Thoracic aorta (tissue), 2 donors: ENCODE measurements around the gene ZNF425. TPM values are rescaled to one million over a fixed set of nuclear protein-coding genes. Genes with fewer than 3 reads are reported as not detected.
A peak's percentile ranks its signal among the peaks of the same experiment; 100 is the strongest.
"Not testable (repeated sequence)": the region's sequence is repeated elsewhere in the genome, so short reads cannot be mapped to it uniquely, and the experiment has no call there.

ENCODE experiments used
- ATAC-seq: fragments of 150-250 bp; one replicate; pipeline ENCODE4 v1.8.0; 2017; ENCODE audit warnings: low read depth; ENCODE audit not compliant: insufficient number of reproducible peaks, low FRiP score
- DNase-seq: peaks from one replicate; pipeline ENCODE4 v3.0.0-alpha.2; 2020; ENCODE audit warnings: low spot score
- H3K27ac ChIP-seq, 2 donors: fragments of 200-600 bp; sonication (generic); 1 replicate in 1 of 2; 2 replicates in 1 of 2; pipeline ENCODE4 v1.5.1; 2016; ENCODE audit warnings: mild to moderate bottlenecking in 2 of 2, moderate library complexity in 2 of 2
- H3K27me3 ChIP-seq: fragments of 200-600 bp; sonication (generic); replicated peaks from 2 replicates; pipeline ENCODE4 v1.6.0; 2016; ENCODE audit warnings: mild to moderate bottlenecking; ENCODE audit not compliant: insufficient read depth
- H3K36me3 ChIP-seq: fragments of 200-600 bp; sonication (generic); one replicate; pipeline ENCODE4 v1.5.1; 2016
- H3K4me1 ChIP-seq, 2 donors: fragments of 200-600 bp; sonication (generic); 1 replicate in 1 of 2; 2 replicates in 1 of 2; pipeline versions ENCODE4 v1.5.1 to v1.6.0; 2016; ENCODE audit warnings: low read depth in 2 of 2, mild to moderate bottlenecking in 1 of 2; ENCODE audit not compliant: control insufficient read depth in 1 of 2
- H3K4me3 ChIP-seq: fragments of 200-600 bp; sonication (generic); 2 replicates; pipeline ENCODE4 v1.5.1; 2016; ENCODE audit warnings: mild to moderate bottlenecking
- H3K9me3 ChIP-seq: fragments of 200-600 bp; sonication (generic); 2 replicates; pipeline ENCODE4 v1.5.1; 2016
- CTCF ChIP-seq: fragments of 200-600 bp; sonication (generic); IDR thresholded peaks from one replicate; pipeline ENCODE4 v1.5.1; 2019; ENCODE audit warnings: antibody characterized with exemption
- total RNA-seq, 2 donors: library from RNA; depleted of rRNA; stranded (reverse); fragments of >200 nt; gene quantifications; one replicate each; pipeline versions ENCODE4 v1.1.0 to v1.2.3, GENCODE V29; 2016

The ZNF425 gene
- total RNA-seq, 2 donors from 2014 or later = 3.1 to 3.4 TPM

- TF ChIP-seq CTCF = no peak
- Histone ChIP-seq H3K9me3 (no peaks in the 10 kb centered on the region), H3K4me3 (no peak overlapping the region), H3K27ac (no peak overlapping the region), H3K4me1 (peaks cover 6 to 8% of the 10 kb centered on the region in 2 donors), H3K27me3 (no peaks in the 10 kb centered on the region), H3K36me3 (no peaks in the 10 kb centered on the region)
- DNase-seq (no peak), ATAC-seq (no peak)
Measured at GRCh38 chr7:149093228-149093627, 32.9 kb downstream of the ZNF425 start.

DNA sequence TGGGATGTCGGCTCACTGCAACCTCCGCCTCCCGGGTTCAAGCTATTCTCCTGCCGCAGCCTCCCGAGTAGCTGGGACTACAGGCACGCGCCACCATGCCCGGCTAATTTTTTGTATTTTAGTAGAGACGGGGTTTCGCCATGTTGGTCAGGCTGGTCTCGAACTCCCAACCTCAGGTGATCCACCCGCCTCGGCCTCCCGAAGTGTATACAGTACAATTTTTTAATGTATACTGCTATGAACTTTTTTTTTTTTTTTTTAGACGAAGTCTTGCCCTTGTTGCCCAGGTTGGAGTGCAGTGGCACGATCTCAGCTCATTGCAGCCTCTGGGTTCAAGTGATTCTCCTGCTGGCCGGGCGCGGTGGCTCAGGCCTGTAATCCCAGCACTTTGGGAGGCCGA, 33.9 kb downstream of the ZNF425 start:
- H3K4me1 ChIP-seq, DNase-seq, H3K27me3 ChIP-seq, ATAC-seq, H3K9me3 ChIP-seq, H3K36me3 ChIP-seq, H3K4me3 ChIP-seq: not testable (repeated sequence)
- H3K27ac ChIP-seq = peak overlapping the region; percentile 96 to 99

DNA sequence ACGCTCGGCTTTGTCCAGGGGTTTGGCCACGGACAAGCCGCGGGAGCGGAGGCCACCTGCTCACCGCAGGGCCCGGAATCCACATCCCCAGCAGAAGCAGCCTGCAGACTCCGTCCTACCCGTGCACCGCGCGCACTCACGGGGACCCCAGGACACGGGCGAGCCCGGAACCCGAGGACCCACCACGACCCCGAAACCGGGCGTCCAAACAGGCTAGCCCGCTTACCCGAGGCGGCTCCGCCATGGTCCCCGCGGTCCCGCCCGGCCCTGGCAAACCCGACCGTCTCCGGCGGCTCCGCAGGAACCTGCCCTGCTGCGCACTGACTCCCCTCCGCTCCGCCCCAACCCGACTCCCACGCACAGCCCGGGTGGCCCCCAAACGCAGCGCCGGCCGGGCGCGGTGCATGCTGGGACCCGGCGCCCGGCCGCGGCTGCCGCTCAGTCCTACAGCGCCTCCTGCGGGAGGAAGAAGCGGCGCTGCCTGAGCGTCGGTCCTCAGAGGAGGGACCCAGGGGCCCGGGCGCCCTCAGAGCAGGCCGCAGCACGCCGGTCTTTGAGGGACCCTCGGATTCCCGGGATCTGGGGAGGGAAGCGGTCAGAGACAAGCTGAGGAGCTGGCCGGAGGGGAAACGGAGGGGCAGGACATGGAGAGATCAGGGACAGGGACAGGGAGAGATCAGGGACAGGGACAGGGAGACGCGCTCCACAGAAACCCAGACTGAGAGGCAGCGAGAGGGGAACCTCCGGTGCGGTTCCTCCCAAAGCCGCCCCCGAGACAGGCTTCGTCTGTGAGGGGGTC, 35.5 kb downstream of the ZNF425 start, which contains the start of gene ZNF786:
ZNF786 (minus strand) TSS at position 322 of the 799 bp plus-strand sequence; CDS start at position 244, 78 bp downstream.
- Histone ChIP-seq H3K27me3 (no peaks in the 10 kb centered on the region), H3K4me3 (peak within 1 kb of the TSS; percentile 91), H3K9me3 (no peaks in the 10 kb centered on the region), H3K36me3 (no peaks in the 10 kb centered on the region), H3K27ac (peak within 1 kb of the TSS; percentile 96 to 99), H3K4me1 (peaks cover 6 to 8% of the 10 kb centered on the region in 2 donors)
- ATAC-seq (peak; percentile 86), DNase-seq (peak; percentile 54)
- peak; percentile 91 for TF ChIP-seq CTCF

GRCh38 chr7:149087376-149087775, 38.7 kb downstream of the ZNF425 start:
- Histone ChIP-seq H3K4me3 (no peak overlapping the region), H3K27me3 (no peaks in the 10 kb centered on the region), H3K27ac (no peak overlapping the region), H3K9me3 (no peaks in the 10 kb centered on the region), H3K4me1 (peaks cover 6 to 8% of the 10 kb centered on the region in 2 donors), H3K36me3 (no peaks in the 10 kb centered on the region)
- no peak for TF ChIP-seq CTCF
- ATAC-seq (no peak), DNase-seq (no peak)

DNA sequence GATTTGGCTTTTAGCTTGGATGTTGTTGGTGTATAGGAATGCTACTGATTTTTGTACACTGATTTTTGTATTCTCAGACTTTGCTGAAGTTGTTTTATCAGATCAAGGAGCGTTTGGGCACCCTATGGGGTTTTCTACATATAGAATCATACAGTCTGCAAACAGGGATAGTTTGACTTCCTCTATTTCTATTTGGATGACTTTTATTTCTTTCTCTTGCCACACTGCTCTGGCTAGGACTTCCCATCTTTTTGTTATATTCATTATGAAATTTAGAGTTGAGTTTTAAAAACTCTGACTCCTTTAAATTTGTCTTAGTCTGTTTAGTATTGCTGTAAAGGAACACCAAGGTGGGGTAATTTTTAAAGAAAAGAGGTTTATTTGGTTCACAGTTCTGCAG, 40.3 kb downstream of the ZNF425 start:
- Histone ChIP-seq H3K36me3 (no peaks in the 10 kb centered on the region), H3K27ac (no peak overlapping the region), H3K9me3 (no peaks in the 10 kb centered on the region), H3K4me1 (peaks cover 6 to 8% of the 10 kb centered on the region in 2 donors), H3K4me3 (no peak overlapping the region), H3K27me3 (no peaks in the 10 kb centered on the region)
- TF ChIP-seq CTCF = no peak
- DNase-seq = no peak
- ATAC-seq = no peak
